ENCODE results near the gene NPTX1. TPM values are rescaled to one million over a fixed set of nuclear protein-coding genes. Genes with fewer than 3 reads are reported as not detected.

The NPTX1 gene
- total RNA-seq, 1 donor from 2014 or later, result not detected

DNA sequence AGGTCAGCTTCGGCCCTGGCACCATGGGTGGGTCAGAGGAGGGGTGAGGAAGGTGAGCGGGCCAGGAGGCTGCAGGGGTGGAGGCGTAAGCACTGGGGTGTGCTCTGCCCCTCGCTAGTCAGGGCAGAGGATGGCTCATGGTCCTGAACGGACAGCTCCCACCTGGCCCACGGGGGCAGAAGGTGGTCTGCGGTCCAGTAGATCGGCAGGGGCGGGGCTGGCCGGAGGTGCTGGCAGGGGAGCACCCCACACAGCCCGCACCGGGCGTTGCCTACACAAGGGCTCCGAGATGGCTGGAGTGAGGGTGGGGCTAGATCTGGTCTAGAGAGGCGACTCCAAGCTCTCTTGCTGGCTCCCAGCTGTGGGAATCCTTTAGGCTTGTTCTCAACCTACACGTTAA is 8.2 kb downstream of the NPTX1 start:
- intact Hi-C loops (cut with DNase I), result no loop called here
- DNase-seq (ENCODE audit: missing footprints) (no peak), ATAC-seq (no peak)

DNA sequence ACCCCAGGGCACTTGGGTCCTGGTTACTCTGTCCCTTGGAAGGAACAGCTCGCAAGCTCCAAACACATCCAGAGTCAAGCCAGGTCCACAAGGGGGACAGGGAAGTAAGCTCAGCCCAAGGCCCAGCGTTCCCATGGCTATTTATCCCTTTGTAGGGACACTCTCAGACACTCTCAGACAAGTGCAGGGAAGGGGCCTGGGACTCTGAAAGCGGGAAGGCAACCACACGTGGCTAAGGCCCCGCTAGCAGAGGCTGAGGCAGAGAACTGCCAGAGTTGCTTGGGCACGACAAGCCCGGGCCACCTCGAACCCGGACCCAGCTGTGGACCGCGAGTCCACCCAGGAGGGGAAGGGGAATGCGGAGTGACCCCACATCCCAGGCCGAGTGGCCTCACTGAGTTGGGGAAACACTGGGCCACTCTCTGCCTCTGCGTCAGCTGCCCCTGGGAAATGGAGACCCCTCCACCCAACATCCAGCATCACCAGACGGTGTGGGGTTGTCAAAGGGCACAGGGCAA is 10.2 kb downstream of the NPTX1 start:
- DNase-seq (ENCODE audit: missing footprints) (peak; percentile 53), ATAC-seq (no peak)
- intact Hi-C loops (cut with DNase I), result no loop called here

DNA sequence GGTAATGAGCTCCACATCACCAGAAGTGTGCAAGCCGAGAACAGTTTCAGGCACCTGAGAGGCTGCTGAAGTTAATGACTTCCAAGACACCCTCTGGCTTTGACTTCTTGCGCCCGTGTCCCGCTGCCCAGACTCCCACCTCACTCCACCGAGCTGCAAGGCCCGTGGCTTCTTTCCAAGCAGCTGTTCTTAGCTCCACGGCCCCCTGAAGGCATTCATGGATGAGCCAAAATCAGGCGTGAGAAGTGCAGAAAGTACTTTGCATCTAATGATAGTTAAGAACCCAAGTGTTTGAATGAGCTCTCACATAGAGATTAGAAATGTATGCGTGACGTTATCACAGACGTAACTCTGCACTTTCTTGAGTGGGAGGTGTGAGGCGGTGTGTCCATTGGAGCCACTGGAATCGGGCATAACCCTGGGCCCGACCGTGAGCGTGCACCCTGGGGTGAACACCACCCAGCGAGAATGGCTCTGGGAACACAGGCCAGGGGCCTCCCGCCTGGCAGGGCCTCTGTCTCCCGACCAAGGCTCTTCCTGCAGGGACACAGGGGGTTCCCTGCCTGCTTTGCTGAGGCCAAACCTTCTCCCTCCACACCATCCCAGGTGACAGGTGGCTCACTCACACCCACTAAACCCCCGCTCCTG is 11.0 kb downstream of the NPTX1 start:
- DNase-seq (ENCODE audit: missing footprints) (peak; percentile 48), ATAC-seq (no peak)
- intact Hi-C loops (cut with DNase I), result no loop called here

DNA sequence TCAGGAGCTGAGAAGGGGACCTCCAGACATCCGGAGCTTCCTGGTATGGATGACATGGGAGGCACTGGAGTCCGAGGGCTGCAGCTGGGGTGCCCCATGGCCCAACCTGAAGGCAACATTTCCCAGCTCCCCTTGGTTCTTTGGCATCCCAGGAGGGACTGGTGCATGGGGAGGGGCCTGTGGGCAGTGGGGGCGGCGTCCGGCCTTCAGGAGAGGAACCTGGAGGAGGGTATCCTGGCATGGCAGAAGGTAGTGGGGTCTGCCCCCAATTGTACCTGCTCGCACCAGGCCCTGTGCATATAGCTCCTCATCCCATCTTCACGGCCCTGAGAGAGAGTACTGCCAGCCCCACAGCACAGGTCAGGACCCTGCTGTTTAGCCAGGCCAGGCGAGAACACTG is 11.9 kb downstream of the NPTX1 start:
- DNase-seq (ENCODE audit: missing footprints) (peak; percentile 31), ATAC-seq (no peak)
- intact Hi-C loops (cut with DNase I), result no loop called here

DNA sequence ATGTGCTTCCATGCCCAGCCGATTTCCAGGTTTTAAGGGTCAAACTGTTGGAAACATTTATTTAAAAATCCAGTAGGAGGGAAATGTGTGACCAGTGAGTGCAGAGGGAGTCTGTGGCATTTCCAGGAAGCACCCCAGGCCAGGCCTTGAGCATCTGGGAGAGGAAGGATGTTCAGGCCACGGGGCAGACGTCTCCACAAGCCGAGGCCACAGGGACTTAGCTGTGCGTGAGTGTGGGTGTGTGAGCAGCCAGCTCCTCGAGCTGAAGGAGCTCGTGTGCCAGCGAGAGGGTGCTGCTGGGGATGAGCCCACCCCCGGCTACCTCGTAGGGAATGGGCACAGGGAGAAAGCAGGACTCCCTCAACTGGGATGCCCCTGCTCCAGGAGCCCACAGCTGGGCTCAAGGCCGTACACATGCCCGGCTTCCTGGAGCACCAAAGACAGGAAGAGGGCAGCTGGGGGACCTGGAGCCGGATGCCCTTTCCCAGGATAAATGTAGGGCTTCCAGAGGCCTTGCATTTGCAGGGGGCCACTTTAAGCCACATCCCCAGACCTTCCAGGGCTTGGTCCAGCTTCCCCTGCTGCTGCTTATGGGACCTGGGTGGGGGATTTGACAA is 12.5 kb downstream of the NPTX1 start:
- DNase-seq (ENCODE audit: missing footprints) (no peak), ATAC-seq (no peak)
- intact Hi-C loops (cut with DNase I), result no loop called here

DNA sequence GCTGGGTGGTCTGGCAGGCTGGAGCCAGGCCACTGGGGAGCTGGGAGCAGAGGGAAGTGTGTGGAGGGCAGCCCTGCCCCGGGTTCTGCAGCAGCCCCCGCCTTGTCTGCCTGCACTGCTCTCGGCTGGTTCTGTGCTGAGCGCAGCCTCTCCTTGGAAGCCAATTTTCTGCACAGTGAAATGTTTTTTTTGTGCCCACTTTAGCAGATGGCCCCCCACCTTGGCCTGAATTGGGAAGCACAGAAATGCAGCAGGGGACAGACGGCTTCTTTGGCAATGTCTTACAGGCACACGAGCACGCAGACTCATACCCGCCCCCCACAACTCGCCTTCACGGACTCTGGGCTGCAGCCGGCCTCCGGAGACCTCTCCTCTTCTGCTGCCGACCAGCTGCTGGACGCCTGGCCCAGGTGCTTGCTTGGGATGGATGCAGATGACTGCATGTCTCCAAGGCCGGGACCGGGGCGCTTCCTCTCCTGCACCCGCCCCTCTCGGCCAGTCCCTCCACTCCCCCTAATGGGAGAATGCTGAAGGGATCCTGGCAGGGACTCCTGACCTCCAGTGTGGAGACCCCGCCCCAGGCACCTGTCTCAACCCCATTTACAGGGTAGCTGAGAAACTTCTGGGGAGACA is 14.8 kb downstream of the NPTX1 start:
- DNase-seq (ENCODE audit: missing footprints) (no peak), ATAC-seq (no peak)
- intact Hi-C loops (cut with DNase I), result no loop called here

DNA sequence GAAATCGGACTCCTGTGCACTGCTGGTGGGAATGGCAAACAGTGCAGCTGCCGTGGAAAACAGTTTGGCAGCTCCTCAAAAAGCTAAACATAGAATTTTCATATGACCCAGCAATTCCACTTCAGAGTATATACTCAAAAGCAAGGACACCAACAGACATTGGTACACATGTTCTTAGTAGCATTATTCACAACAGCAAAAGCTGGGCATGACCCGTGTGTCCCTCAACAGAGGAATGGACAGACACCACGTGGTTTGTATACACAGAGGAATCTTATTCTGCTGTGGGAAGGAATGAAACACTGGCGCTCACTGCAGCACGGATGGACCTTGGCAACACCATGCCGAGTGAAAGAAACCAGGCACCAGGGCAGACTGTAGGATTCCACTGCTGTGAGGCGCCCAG is 16.0 kb downstream of the NPTX1 start:
- no peak for DNase-seq (ENCODE audit: missing footprints)
- intact Hi-C loops (cut with DNase I), result no loop called here
- peak; percentile 64 for ATAC-seq

DNA sequence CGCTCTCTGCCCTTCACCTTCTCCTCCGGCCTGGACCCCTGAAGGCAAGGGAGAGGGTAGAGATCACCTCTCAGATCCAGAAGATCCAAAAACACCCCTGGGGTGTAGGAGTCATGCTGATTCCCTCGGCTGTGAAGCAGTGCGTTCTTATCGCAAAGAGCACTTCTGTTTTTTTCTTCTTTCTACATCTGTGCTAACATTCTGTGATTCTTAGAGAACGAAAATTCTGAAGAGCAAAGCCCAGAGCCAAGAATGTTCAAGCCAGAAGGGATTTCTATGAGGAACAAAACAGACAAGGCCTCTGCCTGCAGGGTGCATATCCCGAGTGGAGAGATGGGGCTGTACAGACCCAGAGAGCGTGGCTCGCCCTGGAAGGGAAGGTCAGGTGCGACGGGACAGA is 17.2 kb downstream of the NPTX1 start:
- intact Hi-C loops (cut with DNase I), result loop anchor here (10.0 kb wide), 1 partner anchor 436 kb away; no protein-coding TSS in a partner anchor
- no peak for DNase-seq (ENCODE audit: missing footprints)
- no peak for ATAC-seq

DNA sequence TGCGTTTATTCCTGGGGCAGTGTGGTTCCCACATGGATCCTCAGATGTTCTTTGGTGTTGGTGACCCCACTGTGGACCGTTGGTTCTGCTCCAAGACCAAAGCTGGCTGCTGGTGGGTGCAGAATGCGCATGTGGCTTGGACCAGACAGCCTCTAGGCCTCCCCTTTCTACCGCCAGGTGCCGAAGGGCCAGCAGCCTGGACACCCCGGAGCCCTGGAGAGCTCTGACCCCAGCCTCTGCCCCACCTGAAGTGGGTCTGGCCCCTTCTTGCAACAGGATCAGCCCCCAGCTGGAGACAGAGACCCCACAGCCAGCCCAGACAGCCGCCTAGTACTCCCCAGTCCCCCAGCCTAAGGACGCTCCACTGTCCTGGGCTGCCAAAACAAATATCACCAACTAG is 18.4 kb downstream of the NPTX1 start:
- no peak for ATAC-seq
- DNase-seq (ENCODE audit: missing footprints), result no peak
- intact Hi-C loops (cut with DNase I), result loop anchor here (10.0 kb wide), 1 partner anchor 437 kb away; no protein-coding TSS in a partner anchor

DNA sequence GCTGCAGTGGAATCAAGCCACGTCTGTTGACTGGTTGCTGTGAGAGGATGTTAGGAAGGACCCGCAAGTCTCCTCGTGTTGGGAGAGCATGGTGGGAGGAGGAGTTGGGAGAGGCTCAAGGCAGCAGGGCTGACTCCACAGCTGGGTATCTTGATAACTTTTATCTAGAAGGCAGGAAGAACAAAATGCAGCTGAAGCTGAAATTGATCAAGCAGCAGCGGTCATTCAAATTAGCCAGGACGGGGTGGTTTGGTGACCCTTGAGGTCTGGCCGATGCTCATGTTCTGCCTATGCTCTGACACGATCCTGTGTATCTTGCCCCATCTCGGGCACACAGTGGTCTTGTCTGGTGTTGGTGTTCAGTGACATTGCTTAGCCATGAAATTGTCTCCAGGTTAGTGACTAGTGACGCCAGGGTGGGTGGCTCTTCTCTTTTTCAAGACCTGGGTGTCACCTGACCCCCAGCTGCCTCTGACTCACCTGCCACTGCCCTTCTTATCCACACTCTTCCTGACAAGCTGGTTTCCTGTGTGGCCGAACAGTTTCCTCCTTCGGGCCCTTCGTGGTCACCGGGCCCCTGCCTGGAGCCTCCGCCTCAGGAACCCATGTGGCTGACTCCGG is 19.1 kb downstream of the NPTX1 start:
- intact Hi-C loops (cut with DNase I), result loop anchor here (10.0 kb wide), 1 partner anchor 437 kb away; no protein-coding TSS in a partner anchor
- no peak for DNase-seq (ENCODE audit: missing footprints)
- ATAC-seq, result no peak

DNA sequence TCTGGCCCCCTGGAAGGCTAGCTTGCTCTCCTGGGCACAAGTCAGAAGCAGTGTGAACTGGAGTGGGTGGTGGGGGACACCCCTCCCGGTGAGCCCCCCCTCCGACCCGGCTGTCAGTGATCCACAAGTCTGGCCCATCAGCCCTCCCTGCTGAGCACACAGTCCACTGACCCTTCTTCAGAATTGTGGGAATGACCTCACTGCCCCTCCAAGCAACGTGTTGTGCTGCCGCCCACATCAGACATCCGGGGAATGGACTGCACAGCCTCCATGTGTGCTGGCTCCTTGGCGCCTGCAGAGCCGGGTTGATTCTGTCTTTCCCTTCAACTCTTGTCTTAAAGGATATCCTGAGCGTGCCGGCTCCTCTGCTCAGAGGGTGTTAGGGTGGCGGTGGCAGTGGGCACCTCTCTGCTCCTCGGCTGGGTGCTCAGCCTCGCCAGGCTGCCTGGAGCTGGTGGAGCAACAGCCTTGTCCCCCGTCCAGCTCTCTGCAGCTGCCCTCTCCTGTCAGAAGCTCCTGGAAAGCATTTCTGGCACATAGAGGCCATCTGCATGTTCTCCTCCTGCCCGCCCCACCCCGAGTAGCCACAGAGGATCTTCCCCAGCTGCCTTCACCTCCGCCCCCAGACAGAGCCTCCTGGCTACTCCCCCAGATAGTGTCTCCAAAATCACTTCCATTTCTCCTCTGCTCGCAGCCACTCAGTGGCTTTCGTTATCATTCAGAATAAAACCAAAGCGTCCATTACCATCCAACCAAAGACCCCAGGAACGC is 19.8 kb downstream of the NPTX1 start:
- ATAC-seq (no peak), DNase-seq (ENCODE audit: missing footprints) (peak; percentile 57)
- intact Hi-C loops (cut with DNase I), result loop anchor here (10.0 kb wide), 1 partner anchor 438 kb away; no protein-coding TSS in a partner anchor

DNA sequence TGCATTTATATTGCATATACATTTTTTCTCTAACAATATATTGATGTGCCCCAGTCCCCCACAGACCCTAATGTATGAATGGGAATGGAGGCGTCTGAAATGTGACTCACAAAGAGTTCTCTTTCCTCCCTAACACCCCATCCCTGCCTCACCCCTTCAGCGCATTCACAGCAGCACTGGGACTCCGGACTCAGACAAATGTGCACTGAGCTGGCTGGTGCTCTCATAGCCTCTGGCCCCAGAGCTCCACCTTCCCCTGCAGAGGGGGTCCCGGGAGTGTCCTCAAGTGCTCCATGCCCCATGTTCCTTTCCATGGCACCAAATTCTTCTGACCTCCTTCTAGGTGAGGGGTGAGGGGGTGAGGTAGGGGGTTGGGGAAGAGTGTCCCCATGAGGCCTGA is 20.6 kb downstream of the NPTX1 start:
- ATAC-seq (no peak), DNase-seq (ENCODE audit: missing footprints) (peak; percentile 39)
- intact Hi-C loops (cut with DNase I), result loop anchor here (10.0 kb wide), 1 partner anchor 439 kb away; no protein-coding TSS in a partner anchor

DNA sequence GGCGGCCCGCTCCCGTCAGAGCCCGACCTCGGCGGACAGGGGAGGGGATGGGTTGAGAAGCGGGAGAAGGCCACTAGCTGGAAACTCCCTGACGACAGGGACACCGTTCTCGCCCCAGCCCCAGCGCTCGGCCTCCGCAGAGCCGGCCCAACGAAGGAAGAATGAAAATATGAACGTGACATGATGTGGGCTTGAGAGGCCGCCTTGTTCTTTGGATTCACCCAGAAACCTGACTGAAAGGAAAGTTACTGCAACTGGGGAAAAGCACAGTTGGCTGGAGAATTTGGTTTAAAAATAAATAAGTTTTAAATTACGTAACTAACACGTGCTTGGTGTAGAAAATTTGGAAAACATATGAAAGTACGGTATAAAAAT is 21.1 kb downstream of the NPTX1 start:
- DNase-seq (ENCODE audit: missing footprints) (no peak), ATAC-seq (peak; percentile 52)

DNA sequence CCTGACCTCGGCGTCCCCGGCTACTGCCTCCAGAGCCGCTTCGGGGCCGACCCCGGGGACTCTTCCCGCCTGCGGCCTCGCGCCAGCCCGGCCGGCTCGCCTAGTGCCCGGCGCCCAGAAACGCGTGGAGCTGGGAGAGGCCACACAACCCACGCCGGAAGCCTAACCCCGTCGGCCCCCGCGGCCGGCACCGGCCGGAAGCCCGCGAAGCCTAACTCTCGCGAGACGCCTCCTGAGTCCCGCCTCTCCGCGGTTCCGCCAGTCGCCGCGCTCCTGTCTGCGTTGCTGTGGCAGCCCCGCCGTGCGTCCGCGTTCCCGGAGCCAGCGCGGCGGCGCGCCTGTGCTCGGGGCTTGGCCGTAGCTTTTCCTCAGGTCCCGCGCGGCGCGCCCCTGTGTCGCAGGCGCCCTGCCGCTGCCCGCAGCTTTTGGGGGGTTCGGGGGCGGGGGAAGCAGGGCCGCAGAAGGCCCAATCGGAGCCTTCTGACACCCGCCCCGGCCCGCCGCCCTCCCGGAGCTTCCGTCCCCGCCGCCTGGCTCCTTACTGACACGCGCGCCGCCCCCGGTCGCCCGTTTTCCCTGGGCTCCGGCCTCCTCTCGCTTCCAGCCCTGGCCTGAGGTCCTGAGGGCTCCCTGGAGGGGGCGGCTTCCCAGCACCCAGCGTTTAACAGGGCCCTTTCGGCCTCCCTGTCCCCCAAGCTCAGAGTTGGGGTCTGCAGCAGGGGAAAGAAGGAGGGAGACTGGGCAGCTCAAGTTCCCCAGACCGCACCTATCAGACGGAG is 21.7 kb downstream of the NPTX1 start:
- ATAC-seq, result peak; percentile 97
- intact Hi-C loops (cut with DNase I), result loop anchor here (10.0 kb wide), 1 partner anchor 440 kb away; no protein-coding TSS in a partner anchor

More for the DNA sequence above, 21.1 kb downstream of the NPTX1 start:
- intact Hi-C loops (cut with DNase I), result loop anchor here (10.0 kb wide), 1 partner anchor 439 kb away; no protein-coding TSS in a partner anchor

DNA sequence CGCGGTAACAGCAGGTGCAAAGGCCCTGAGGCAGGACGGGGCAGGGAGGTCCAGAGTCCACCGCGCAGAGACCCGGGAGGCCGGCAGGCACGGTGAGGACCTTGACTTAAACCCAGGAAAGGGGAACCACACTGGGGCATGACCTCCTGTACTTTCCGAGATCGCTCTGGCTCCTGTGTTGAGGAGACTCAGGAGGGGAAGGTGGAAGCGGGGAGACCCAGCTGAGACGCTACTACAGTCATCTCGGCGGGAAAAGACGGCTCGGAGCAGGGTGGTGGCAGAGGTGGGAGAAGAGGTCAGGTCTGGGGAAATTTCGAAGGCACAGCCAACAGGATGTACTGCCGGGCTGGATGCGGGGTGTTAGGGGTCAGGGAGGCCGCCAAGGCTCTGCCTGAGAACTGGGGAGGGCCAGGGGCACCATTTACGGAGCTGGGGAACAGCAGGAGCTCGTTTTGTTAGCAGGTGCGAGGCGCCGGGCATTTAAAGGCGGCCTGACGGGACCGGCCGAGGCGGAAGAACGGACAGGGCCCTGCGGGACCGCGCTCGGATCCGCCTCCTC is 22.3 kb downstream of the NPTX1 start:
- ATAC-seq (no peak), DNase-seq (ENCODE audit: missing footprints) (no peak)
- intact Hi-C loops (cut with DNase I), result loop anchor here (10.0 kb wide), 1 partner anchor 441 kb away; no protein-coding TSS in a partner anchor

More for the DNA sequence above, 21.7 kb downstream of the NPTX1 start:
- peak; percentile 98 for DNase-seq (ENCODE audit: missing footprints)

DNA sequence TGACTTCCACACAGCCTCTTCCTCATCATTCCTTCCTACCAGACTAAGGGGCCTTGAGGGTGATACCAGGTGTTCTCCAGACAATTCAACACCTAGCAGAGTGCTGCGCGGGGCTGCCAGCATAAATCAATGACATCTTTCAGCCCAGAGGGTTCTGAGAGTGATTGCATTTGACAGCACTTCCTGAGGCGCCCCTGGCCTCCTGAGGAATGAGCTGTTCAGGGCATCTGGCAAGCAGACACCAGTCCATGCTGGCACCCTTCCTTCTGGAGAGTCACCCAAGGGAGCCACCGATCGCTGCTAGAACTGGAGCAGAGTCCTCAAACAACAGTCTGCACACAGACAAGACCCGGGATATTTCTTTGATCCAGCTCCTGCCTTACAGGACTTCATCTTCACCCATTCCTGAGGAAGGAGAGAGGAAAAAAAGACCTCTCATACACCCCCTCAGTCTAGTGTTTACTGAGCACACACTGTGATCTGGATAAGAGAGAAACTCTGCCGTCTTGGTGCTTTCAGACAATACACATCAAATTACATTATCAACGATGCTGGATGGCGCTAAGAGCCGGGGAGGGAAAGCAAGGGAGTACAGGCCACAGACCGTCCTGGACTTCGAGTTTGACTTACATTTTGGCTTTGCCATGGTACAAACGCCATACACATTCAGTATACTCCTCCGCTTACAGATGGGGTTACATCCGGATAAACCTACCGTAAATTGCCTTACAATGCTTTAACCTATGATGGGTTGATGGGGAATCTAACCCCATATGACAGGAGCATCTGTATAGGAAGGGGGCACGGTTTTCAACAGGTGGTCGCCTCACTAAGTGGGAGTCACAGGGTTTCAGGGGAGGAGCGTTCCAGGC is 23.0 kb downstream of the NPTX1 start:
- intact Hi-C loops (cut with DNase I), result loop anchor here (10.0 kb wide), 1 partner anchor 441 kb away; no protein-coding TSS in a partner anchor
- DNase-seq (ENCODE audit: missing footprints) (no peak), ATAC-seq (no peak)

All from Right ventricle myocardium inferior (tissue), 1 donor.